H1 (cell line): ENCODE measurements around the gene ARHGAP21. TPM values are rescaled to one million over a fixed set of nuclear protein-coding genes. Genes with fewer than 3 reads are reported as not detected.

Experiments
- ASH2L ChIP-seq: fragments of 200-600, 300-600 bp; sonication (generic); IDR thresholded peaks from one replicate; pipeline ENCODE4 v1.7.1; 2017; ENCODE audit warnings: low read length
- polyA plus RNA-seq, 7 experiments: library from polyadenylated mRNA; depleted of rRNA in 3 of 7; stranded (reverse) in 5 of 7; unstranded in 2 of 7; fragments of >200 nt in 5 of 7; fragments of 200-250 nt in 2 of 7; gene quantifications; 1 replicate in 5 of 7; 2 replicates in 1 of 7; 4 replicates in 1 of 7; pipeline versions ENCODE4 v1.2.1 to v1.2.3, GENCODE V29; 2011 to 2013; ENCODE audit warnings: missing spikeins in 2 of 7, mixed read lengths in 2 of 7
- total RNA-seq: library from RNA; stranded (reverse); fragmentation: NEBNext Ultra II Directional; extraction: Animal tissue kit (Norgen Biotek cat#: 25700); gene quantifications from 2 replicates; pipeline ENCODE4 v1.2.1, GENCODE V29; 2021

Gene ARHGAP21
- total and polyA plus RNA-seq, 2 of the 8 experiments (the other 6 are each of a cell fraction or from before 2014, with no cell fraction given), result 14.4 to 35.3 TPM

- no peak for TF ChIP-seq ASH2L
- TF ChIP-seq, all 59 proteins: peak for 0
These were observed 132.8 kb downstream of the ARHGAP21 start (continued) for GRCh38 chr10:24590697-24591457.
